Astrocyte (in vitro differentiated cells and primary cell): ENCODE data around the gene GRAP2. TPM values are rescaled to one million over a fixed set of nuclear protein-coding genes. Genes with fewer than 3 reads are reported as not detected.

Experiments used
- DNase-seq: peaks from one replicate; pipeline ENCODE4 v3.0.0-alpha.2; 2010; ENCODE audit warnings: low read depth
- FAIRE-seq: peaks from 2 replicates; lab custom pipeline; 2011; peaks lifted over from hg19 to GRCh38; lab: Jason Lieb, UNC
- H2AFZ ChIP-seq: 2 replicates; pipeline ENCODE4 v1.6.0; 2012; ENCODE audit warnings: low read depth, low read length, inconsistent platforms
- H3K27ac ChIP-seq: 2 replicates; pipeline ENCODE4 v1.5.1; 2011; ENCODE audit warnings: low read depth, low read length, inconsistent platforms
- H3K27me3 ChIP-seq: 2 replicates; pipeline ENCODE4 v1.6.0; 2011; ENCODE audit warnings: low read length, inconsistent platforms; ENCODE audit not compliant: insufficient read depth
- H3K36me3 ChIP-seq: 2 replicates; pipeline ENCODE4 v1.5.1; 2011; ENCODE audit warnings: low read length, inconsistent platforms; ENCODE audit not compliant: insufficient read depth
- H3K4me1 ChIP-seq: 2 replicates; pipeline ENCODE4 v1.5.1; 2011; ENCODE audit warnings: low read length, inconsistent platforms; ENCODE audit not compliant: insufficient read depth
- H3K4me2 ChIP-seq: 2 replicates; pipeline ENCODE4 v1.6.0; 2012; ENCODE audit warnings: low read length, inconsistent platforms
- H3K4me3 ChIP-seq: 2 replicates; pipeline ENCODE4 v1.5.1; 2011; ENCODE audit warnings: low read depth, mild to moderate bottlenecking, low read length, inconsistent platforms; ENCODE audit not compliant: insufficient read depth
- H3K79me2 ChIP-seq: 2 replicates; pipeline ENCODE4 v1.6.0; 2012; ENCODE audit warnings: mild to moderate bottlenecking, low read length, inconsistent platforms; ENCODE audit not compliant: insufficient read depth
- H3K9ac ChIP-seq: 2 replicates; pipeline ENCODE4 v1.6.0; 2012; ENCODE audit warnings: mild to moderate bottlenecking, low read length, inconsistent platforms
- H3K9me3 ChIP-seq: 2 replicates; pipeline ENCODE4 v1.5.1; 2012; ENCODE audit warnings: low read depth, mild to moderate bottlenecking, low read length, inconsistent platforms; ENCODE audit not compliant: insufficient read depth
- H4K20me1 ChIP-seq: 2 replicates; pipeline ENCODE4 v1.6.0; 2012; ENCODE audit warnings: low read length, inconsistent platforms; ENCODE audit not compliant: insufficient read depth
- H3K27ac Mint-ChIP-seq: one replicate; pipeline ENCODE4 v1.8.0; 2021; ENCODE audit warnings: mild to moderate bottlenecking, mixed read lengths; ENCODE audit not compliant: unreplicated experiment
- H3K27me3 Mint-ChIP-seq: one replicate; pipeline ENCODE4 v1.8.0; 2021; ENCODE audit warnings: low read depth, mixed read lengths; ENCODE audit not compliant: unreplicated experiment
- H3K36me3 Mint-ChIP-seq: one replicate; pipeline ENCODE4 v1.8.0; 2021; ENCODE audit warnings: low read depth, mixed read lengths; ENCODE audit not compliant: unreplicated experiment
- H3K4me1 Mint-ChIP-seq: one replicate; pipeline ENCODE4 v1.8.0; 2021; ENCODE audit warnings: low read depth, mixed read lengths; ENCODE audit not compliant: unreplicated experiment
- H3K4me3 Mint-ChIP-seq: one replicate; pipeline ENCODE4 v1.8.0; 2021; ENCODE audit warnings: mild to moderate bottlenecking, moderate library complexity, mixed read lengths; ENCODE audit not compliant: unreplicated experiment
- H3K9me3 Mint-ChIP-seq: one replicate; pipeline ENCODE4 v1.8.0; 2021; ENCODE audit warnings: mild to moderate bottlenecking, mixed read lengths; ENCODE audit not compliant: unreplicated experiment
- CTCF ChIP-seq: IDR thresholded peaks from 2 replicates; pipeline ENCODE4 v1.5.1; 2011; ENCODE audit warnings: low read depth, mild to moderate bottlenecking, inconsistent platforms, low read length, moderate library complexity; ENCODE audit not compliant: insufficient read depth
- EZH2 ChIP-seq: IDR thresholded peaks from 2 replicates; pipeline ENCODE4 v1.6.1; 2012; ENCODE audit warnings: mild to moderate bottlenecking, low read length, inconsistent platforms; ENCODE audit not compliant: insufficient read depth
- total RNA-seq: library from RNA; stranded (reverse); gene quantifications from 2 replicates; pipeline ENCODE4 v1.2.1, GENCODE V29; 2021

The GRAP2 gene
- total RNA-seq, 1 donor from 2014 or later: 0.23 TPM

DNA sequence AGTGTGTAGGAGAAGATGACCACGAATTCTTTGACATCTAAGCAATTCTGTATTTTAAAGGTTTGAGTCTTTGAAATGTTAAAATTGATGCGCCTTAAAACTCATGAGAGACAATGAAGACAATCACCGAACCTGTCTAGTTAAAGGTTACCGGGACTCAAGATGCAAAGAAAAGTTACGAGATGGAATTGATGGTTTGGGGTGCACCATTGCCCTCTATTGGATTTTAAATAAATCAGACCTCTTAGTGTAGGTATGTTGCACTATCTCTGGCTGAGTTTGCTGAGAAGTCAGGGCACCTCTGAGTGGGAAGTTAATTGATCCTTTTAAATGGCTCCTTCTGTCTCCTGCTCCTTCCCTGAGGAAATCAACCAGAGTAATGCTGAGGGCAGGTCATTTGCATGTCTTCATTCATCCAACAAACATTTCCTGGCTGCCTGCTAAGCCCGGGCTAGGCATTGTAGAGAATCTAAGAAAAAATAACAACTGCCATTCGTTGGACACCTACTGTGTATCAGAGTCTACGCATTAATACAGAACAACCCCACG, 39.9 kb downstream of the GRAP2 start:
- no peaks in the 10 kb centered on the region for H3K36me3 ChIP-seq
- no peaks in the 10 kb centered on the region for H3K9me3 ChIP-seq
- no peak for DNase-seq
- H2AFZ ChIP-seq: no peak overlapping the region
- H3K4me1 ChIP-seq: no peaks in the 10 kb centered on the region
- H3K4me1 Mint-ChIP-seq: peaks cover 10% of the 10 kb centered on the region
- TF ChIP-seq CTCF: no peak
- TF ChIP-seq EZH2: no peak
- H4K20me1 ChIP-seq: no peaks in the 10 kb centered on the region
- no peak overlapping the region for H3K4me3 ChIP-seq
- FAIRE-seq: no peak
- peaks cover 16% of the 10 kb centered on the region for H3K27me3 ChIP-seq
- H3K9ac ChIP-seq: no peak overlapping the region
- H3K4me2 ChIP-seq: no peak overlapping the region
- H3K27ac Mint-ChIP-seq: peak overlapping the region; percentile 14
- H3K36me3 Mint-ChIP-seq: no peaks in the 10 kb centered on the region
- H3K27me3 Mint-ChIP-seq: peaks cover 9% of the 10 kb centered on the region
- H3K27ac ChIP-seq: no peak overlapping the region
- no peak overlapping the region for H3K4me3 Mint-ChIP-seq
- H3K9me3 Mint-ChIP-seq: no peaks in the 10 kb centered on the region
- H3K79me2 ChIP-seq: no peaks in the 10 kb centered on the region

- peaks cover 6% of the 10 kb centered on the region for H3K27me3 Mint-ChIP-seq
- no peaks in the 10 kb centered on the region for H3K36me3 Mint-ChIP-seq
- Histone ChIP-seq H3K79me2 (no peaks in the 10 kb centered on the region), H2AFZ (no peak overlapping the region), H3K4me1 (no peaks in the 10 kb centered on the region), H4K20me1 (no peaks in the 10 kb centered on the region), H3K4me3 (no peak overlapping the region), H3K27ac (no peak overlapping the region), H3K4me2 (no peak overlapping the region), H3K27me3 (peaks cover 15% of the 10 kb centered on the region), H3K9ac (no peak overlapping the region), H3K9me3 (no peaks in the 10 kb centered on the region), H3K36me3 (no peaks in the 10 kb centered on the region)
- no peak for DNase-seq
- FAIRE-seq: no peak
- peaks cover 10% of the 10 kb centered on the region for H3K4me1 Mint-ChIP-seq
- no peaks in the 10 kb centered on the region for H3K9me3 Mint-ChIP-seq
- H3K27ac Mint-ChIP-seq: no peak overlapping the region
- H3K4me3 Mint-ChIP-seq: no peak overlapping the region
- TF ChIP-seq EZH2: no peak
- TF ChIP-seq CTCF: no peak
Measured at GRCh38 chr22:39941601-39942000, 40.7 kb downstream of the GRAP2 start.

DNA sequence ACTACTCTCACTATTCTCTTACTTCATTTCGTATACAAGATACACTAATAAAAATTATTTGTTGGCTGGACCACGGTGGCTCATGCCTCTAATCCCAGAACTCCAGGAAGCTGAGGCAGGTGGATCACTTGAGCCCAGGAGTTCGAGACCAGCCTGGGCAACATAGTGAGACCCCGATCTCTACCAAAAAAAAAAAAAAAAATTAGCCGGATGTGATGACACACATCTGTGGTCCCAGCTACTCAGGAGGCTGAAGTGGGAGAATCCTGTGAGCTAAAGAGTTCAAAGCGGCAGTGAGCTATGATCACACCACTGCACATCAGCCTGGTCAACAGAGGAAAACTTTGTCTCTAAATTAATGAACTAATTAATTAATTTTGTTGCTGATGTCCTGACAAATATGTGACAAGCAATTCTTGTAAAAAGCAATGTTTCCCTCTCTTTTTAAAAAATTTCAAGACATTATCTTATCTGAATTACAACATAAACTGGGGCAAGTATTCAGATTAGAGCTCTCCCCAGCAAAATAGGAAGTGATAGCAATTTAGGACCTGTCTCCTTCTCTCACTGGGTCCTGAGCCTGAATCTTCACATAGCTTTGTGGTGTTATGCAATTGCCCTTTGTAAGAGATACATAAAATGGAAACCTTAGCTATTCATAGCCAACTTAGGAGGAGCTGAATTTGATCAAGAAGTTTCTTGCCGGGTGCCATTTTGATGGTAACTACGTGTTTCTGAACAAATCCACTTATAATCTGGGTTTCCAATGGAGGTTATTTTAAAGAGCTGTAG, 41.8 kb downstream of the GRAP2 start:
- Mint-ChIP-seq H3K4me3 (no peak overlapping the region), H3K4me1 (peaks cover 10% of the 10 kb centered on the region), H3K36me3 (no peaks in the 10 kb centered on the region), H3K27me3 (peaks cover 3% of the 10 kb centered on the region), H3K9me3 (no peaks in the 10 kb centered on the region), H3K27ac (no peak overlapping the region)
- Histone ChIP-seq H3K4me1 (no peaks in the 10 kb centered on the region), H3K4me2 (no peak overlapping the region), H3K36me3 (no peaks in the 10 kb centered on the region), H3K9me3 (no peaks in the 10 kb centered on the region), H4K20me1 (no peaks in the 10 kb centered on the region), H3K79me2 (no peaks in the 10 kb centered on the region), H3K4me3 (no peak overlapping the region), H3K27ac (no peak overlapping the region), H3K27me3 (peaks cover 6% of the 10 kb centered on the region), H2AFZ (no peak overlapping the region), H3K9ac (no peak overlapping the region)
- DNase-seq (no peak), FAIRE-seq (no peak)
- TF ChIP-seq EZH2: no peak
- no peak for TF ChIP-seq CTCF
